AG09309 (cell line): ENCODE measurements around the gene PHF21A.
"Not testable (repeated sequence)": the region's sequence is repeated elsewhere in the genome, so short reads cannot be mapped to it uniquely, and the experiment has no call there.

Experiments
- DNase-seq: peaks from one replicate; pipeline ENCODE4 v3.0.0-alpha.2; 2010; ENCODE audit warnings: low read depth
- H3K4me3 ChIP-seq: 2 replicates; pipeline ENCODE4 v1.5.1; 2011; ENCODE audit warnings: mild to moderate bottlenecking, low read depth, low read length, moderate library complexity; ENCODE audit not compliant: control insufficient read depth
- CTCF ChIP-seq: IDR thresholded peaks from 2 replicates; pipeline ENCODE4 v1.5.1; 2011; ENCODE audit warnings: mild to moderate bottlenecking, low read depth, low read length, inconsistent platforms; ENCODE audit not compliant: insufficient read depth, control insufficient read depth; ENCODE audit errors: missing control alignments

The PHF21A gene

GRCh38 chr11:45988921-45989320 lies 132.3 kb downstream of the PHF21A start:
- no peak for TF ChIP-seq CTCF
- DNase-seq = no peak
- no peak overlapping the region for H3K4me3 ChIP-seq

- no peak overlapping the region for H3K4me3 ChIP-seq
- no peak for DNase-seq
- no peak for TF ChIP-seq CTCF
Observed at GRCh38 chr11:45985212-45985611, 136.0 kb downstream of the PHF21A start.

- DNase-seq = no peak
Observed at GRCh38 chr11:45984192-45984591, 137.1 kb downstream of the PHF21A start.

GRCh38 chr11:45983471-45983845 lies 137.8 kb downstream of the PHF21A start:
- H3K4me3 ChIP-seq = no peak overlapping the region
- TF ChIP-seq CTCF = no peak
- DNase-seq = no peak

More at GRCh38 chr11:45984192-45984591, 137.1 kb downstream of the PHF21A start:
- TF ChIP-seq CTCF = no peak
- H3K4me3 ChIP-seq = no peak overlapping the region

GRCh38 chr11:45982656-45983470 lies 138.4 kb downstream of the PHF21A start:
- TF ChIP-seq CTCF = no peak
- H3K4me3 ChIP-seq = no peak overlapping the region
- DNase-seq = no peak

GRCh38 chr11:45981826-45982225 lies 139.4 kb downstream of the PHF21A start:
- H3K4me3 ChIP-seq, DNase-seq: not testable (repeated sequence)

- H3K4me3 ChIP-seq = no peak overlapping the region
- no peak for DNase-seq
- TF ChIP-seq CTCF = no peak
Observed at GRCh38 chr11:45974806-45975205, 146.4 kb downstream of the PHF21A start.
